ENCODE data around the gene PLPPR5. TPM values are rescaled to one million over a fixed set of nuclear protein-coding genes. Genes with fewer than 3 reads are reported as not detected.
A peak's percentile ranks its signal among the peaks of the same experiment; 100 is the strongest.

PLPPR5 gene
- total RNA-seq, 4 donors from 2014 or later, result 0.12 to 0.13 TPM; not detected in 2

DNA sequence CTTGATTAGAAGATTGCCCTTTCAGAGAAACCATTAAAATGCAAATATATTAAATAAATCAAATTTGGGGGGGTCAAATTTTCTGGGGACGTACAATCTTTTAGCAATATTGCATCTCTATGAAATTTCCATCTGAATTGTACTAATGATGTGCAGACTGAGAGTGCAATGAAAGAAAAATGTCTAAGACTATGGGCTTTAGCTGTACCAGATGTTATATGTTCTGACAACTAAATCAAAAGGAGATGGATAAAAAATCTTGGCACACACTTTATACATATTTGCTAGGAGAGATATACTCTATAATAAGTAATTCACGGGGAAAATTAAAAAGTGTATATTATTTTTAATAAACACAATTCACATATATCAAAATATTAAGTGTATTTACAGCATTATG, 13.0 kb upstream of the PLPPR5 start:
- TF ChIP-seq POLR2A (IDR thresholded peaks at IDR 0.05) (no peak), EP300 (IDR thresholded peaks at IDR 0.05) (no peak), POLR2AphosphoS5 (IDR thresholded peaks at IDR 0.05) (no peak)
- TF ChIP-seq, protein P1, sequence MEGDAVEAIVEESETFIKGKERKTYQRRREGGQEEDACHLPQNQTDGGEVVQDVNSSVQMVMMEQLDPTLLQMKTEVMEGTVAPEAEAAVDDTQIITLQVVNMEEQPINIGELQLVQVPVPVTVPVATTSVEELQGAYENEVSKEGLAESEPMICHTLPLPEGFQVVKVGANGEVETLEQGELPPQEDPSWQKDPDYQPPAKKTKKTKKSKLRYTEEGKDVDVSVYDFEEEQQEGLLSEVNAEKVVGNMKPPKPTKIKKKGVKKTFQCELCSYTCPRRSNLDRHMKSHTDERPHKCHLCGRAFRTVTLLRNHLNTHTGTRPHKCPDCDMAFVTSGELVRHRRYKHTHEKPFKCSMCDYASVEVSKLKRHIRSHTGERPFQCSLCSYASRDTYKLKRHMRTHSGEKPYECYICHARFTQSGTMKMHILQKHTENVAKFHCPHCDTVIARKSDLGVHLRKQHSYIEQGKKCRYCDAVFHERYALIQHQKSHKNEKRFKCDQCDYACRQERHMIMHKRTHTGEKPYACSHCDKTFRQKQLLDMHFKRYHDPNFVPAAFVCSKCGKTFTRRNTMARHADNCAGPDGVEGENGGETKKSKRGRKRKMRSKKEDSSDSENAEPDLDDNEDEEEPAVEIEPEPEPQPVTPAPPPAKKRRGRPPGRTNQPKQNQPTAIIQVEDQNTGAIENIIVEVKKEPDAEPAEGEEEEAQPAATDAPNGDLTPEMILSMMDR (IDR thresholded peaks at IDR 0.05), result no peak
- Histone ChIP-seq H3K9me3 (no peaks in the 10 kb centered on the region), H3K27ac (no peak overlapping the region), H3K27me3 (no peaks in the 10 kb centered on the region), H3K36me3 (no peaks in the 10 kb centered on the region), H3K4me3 (no peak overlapping the region), H3K4me1 (no peaks in the 10 kb centered on the region)
- 29 to 66% methylated on average over 2 of the region's 2 CpGs for WGBS, 2 donors (ENCODE audit: low coverage in 1 of 2)
- no peak for ATAC-seq

DNA sequence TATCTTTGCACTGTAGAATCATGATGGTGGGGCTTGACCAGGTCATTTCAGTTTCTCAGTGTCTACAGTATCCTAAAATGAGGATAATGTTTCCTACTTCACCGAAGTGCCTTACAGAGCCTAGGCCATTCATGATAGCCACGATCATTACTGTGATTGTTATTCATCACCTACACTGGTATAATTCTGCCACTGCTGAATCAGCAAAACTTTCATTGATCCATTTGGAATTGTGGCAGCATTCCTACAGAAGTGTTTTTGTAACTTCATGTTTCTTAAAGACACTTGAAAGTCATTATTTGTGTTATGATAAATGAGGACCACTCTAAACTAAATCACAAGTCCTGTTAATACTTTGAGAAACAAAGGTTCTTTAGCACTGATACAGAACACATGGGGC, 6.0 kb upstream of the PLPPR5 start:
- H3K36me3 ChIP-seq, result no peaks in the 10 kb centered on the region
- no peak overlapping the region for H3K27ac ChIP-seq
- H3K4me1 ChIP-seq, result no peaks in the 10 kb centered on the region
- 69 to 73% methylated on average over 2 of the region's 2 CpGs for WGBS, 2 donors (ENCODE audit: low coverage in 1 of 2)
- no peak for ATAC-seq
- TF ChIP-seq EP300 (IDR thresholded peaks at IDR 0.05) (no peak), POLR2AphosphoS5 (IDR thresholded peaks at IDR 0.05) (no peak), POLR2A (IDR thresholded peaks at IDR 0.05) (no peak)
- TF ChIP-seq, protein P1 (IDR thresholded peaks at IDR 0.05), result no peak
- H3K27me3 ChIP-seq, result peaks cover 26% of the 10 kb centered on the region
- H3K4me3 ChIP-seq, result no peak overlapping the region
- no peaks in the 10 kb centered on the region for H3K9me3 ChIP-seq

DNA sequence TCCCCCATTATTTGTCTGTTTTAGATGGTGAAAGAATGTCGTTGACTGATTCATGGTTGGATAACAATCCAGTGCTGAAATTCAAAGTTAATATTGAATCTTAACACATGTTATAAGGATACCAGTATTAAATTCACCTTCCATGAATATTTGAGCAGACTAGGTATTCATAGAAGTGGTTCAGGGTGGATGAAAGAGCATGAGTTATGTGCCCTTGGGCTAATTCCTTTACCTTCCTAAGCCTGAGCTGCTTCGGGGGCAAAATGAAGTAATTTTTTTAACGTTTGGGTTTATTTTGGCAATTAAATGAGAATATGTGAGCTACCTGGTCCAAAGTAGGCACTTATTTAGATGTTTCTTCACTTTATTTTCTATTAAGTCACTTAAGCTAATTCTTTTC, 2.7 kb upstream of the PLPPR5 start:
- Histone ChIP-seq H3K4me1 (peaks cover 0 to 17% (median 5%) of the 10 kb centered on the region in 3 donors), H3K36me3 (no peaks in the 10 kb centered on the region), H3K27ac (no peak overlapping the region), H3K9me3 (no peaks in the 10 kb centered on the region), H3K4me3 (no peak overlapping the region), H3K27me3 (peaks cover 53% of the 10 kb centered on the region)
- no peak for ATAC-seq
- TF ChIP-seq, protein P1 (IDR thresholded peaks at IDR 0.05), result no peak
- TF ChIP-seq POLR2A (IDR thresholded peaks at IDR 0.05) (no peak), EP300 (IDR thresholded peaks at IDR 0.05) (no peak), POLR2AphosphoS5 (IDR thresholded peaks at IDR 0.05) (no peak)
- WGBS, 2 donors (ENCODE audit: low coverage in 1 of 2), result 77 to 80% methylated on average over 3 of the region's 3 CpGs

DNA sequence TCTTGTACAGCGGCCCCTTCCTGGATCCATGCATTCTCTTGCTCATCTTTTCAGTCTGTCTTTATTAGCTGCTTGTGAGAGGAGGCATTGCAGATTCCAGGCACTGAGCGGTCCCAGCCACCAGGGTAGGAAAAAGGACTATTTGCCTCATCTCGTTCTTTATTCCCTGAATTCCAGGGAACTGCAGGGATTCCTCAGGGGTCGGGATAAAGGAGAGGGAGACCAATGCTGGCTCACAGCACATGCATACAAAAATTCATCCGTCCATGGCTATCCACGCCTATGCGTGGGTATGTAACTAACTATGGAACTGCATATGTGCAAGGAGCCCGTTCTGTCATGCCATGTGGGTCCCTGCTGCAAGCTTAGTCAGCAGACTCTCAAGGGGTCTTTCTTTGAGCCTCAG, 879 bp upstream of the PLPPR5 start:
- ATAC-seq, result no peak
- peaks cover 67% of the 10 kb centered on the region for H3K27me3 ChIP-seq
- no peaks in the 10 kb centered on the region for H3K9me3 ChIP-seq
- H3K36me3 ChIP-seq, result no peaks in the 10 kb centered on the region
- no peak overlapping the region for H3K4me3 ChIP-seq
- peaks cover 0 to 17% (median 5%) of the 10 kb centered on the region in 3 donors for H3K4me1 ChIP-seq
- WGBS, 2 donors (ENCODE audit: low coverage in 1 of 2), result 14 to 27% methylated on average over 3 to 6 of the region's 8 CpGs
- no peak for TF ChIP-seq POLR2AphosphoS5 (IDR thresholded peaks at IDR 0.05)
- TF ChIP-seq, protein P1 (IDR thresholded peaks at IDR 0.05), result no peak
- H3K27ac ChIP-seq, result no peak overlapping the region

DNA sequence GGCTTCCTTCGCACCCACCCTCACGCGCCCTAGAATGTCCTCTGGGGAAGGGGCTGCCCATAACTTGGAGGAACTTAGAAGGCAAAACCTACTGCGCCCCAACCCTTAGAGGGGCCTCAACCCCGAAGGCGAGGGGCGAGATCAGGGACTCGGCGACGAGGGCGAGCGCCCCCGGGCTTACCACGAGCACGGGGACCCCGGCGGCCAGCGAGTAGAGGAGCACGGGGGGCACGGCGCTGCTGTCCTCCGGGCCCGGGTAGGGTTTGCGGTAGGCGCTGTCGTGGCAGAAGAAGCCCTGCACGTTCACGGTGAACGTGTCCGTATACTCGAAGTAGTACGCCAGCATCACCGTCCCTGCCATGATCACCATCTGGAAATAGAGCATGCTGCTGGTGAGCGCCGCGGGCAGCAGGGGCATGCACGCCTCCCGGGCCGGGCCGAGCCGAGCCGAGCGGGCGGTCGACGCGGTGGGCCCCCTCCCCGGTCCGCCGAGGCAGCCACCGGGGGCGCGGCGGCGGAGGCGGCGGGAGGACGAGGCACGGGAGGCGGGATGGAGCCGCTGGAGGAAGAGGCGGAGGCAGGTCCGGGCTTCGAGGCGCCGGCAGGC, 304 bp downstream of the PLPPR5 start:
- no CpG with 5 or more reads among the region's 66 CpGs for WGBS, 2 donors (ENCODE audit: low coverage in 1 of 2)
- Histone ChIP-seq H3K4me1 (peaks cover 0 to 17% (median 5%) of the 10 kb centered on the region in 3 donors), H3K27me3 (peaks cover 74% of the 10 kb centered on the region), H3K27ac (no peak overlapping the region), H3K36me3 (no peaks in the 10 kb centered on the region), H3K4me3 (peak overlapping the region in 1 of 2 donors; percentile 48), H3K9me3 (no peaks in the 10 kb centered on the region)
- peak; percentile 34 for ATAC-seq
- TF ChIP-seq POLR2A (IDR thresholded peaks at IDR 0.05) (no peak), EP300 (IDR thresholded peaks at IDR 0.05) (no peak), POLR2AphosphoS5 (IDR thresholded peaks at IDR 0.05) (no peak)
- TF ChIP-seq, protein P1 (IDR thresholded peaks at IDR 0.05), result no peak

Data from gastroesophageal sphincter (tissue), 4 donors.